GM18951 (cell line): ENCODE data around the gene ACER2.
"Not testable (repeated sequence)": the region's sequence is repeated elsewhere in the genome, so short reads cannot be mapped to it uniquely, and the experiment has no call there.

Source experiments
- POLR2A ChIP-seq: IDR thresholded peaks from 4 replicates; pipeline ENCODE4 v1.6.1; 2011; ENCODE audit warnings: mild to moderate bottlenecking; ENCODE audit not compliant: insufficient read length, insufficient read depth; ENCODE audit errors: extremely low read depth
- in situ Hi-C: fragments of 300-500 bp; cut with MboI; formaldehyde crosslinking; loops from one replicate; pipeline ENCODE4 v1.12.0; 2022; ENCODE audit warnings: low sequenced_read_pairs, mixed read lengths, inconsistent platforms; ENCODE audit not compliant: unreplicated experiment

Gene ACER2

GRCh38 chr9:19385786-19386501 is 22.9 kb upstream of the ACER2 start:
- TF ChIP-seq POLR2A: no peak

DNA sequence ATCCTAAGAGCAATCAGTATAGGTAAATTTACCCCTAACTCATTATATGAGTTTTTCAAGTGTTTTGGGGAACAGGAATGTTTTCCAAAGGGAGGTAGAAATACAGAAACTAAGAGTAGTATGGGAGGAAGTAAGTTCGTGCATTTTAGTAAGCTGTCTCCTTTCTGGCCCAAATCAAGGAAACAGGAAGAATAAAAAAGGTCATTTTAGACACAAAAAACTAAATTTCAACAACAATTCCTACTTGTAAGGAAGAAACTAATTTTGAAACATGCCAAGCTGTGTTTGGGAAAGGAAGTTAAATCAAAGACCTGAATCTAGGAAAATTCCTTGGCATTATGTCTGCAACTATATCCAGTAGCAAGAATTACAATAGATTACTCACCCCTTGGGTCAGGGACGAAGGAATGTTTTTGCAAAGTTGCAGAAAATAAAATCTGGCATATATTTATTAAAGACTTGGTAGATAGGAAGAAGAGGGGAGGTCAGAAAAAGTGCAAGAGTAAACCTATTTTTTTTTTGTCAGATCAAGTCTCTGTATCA is 22.2 kb upstream of the ACER2 start:
- in situ Hi-C loops: loop anchor here (10.0 kb wide), 1 partner anchor 58 kb away; no protein-coding TSS in a partner anchor
- no peak for TF ChIP-seq POLR2A

More at GRCh38 chr9:19385786-19386501, 22.9 kb upstream of the ACER2 start:
- in situ Hi-C loops: loop anchor here (10.0 kb wide), 1 partner anchor 59 kb away; no protein-coding TSS in a partner anchor

DNA sequence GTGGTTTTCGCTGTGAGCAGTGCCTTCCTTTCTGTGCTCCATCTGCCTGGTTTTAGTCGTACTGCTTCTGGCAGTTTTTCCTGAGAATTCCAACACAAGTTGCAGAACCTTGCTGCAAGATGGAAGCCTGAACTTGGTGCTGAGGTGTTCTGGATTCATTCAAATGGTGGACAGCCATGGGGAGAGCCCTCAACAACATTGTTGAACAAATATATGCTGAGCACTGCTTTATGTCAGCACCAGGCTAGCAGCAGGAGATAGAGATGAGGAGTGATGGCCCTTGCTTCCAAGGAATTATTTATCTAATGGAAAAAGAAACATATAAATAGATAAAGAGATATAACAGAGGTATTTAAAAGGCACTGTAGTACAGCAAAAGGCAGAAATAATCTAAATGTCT is 21.5 kb upstream of the ACER2 start:
- in situ Hi-C loops: loop anchor here (10.0 kb wide), 1 partner anchor 57 kb away; no protein-coding TSS in a partner anchor
- no peak for TF ChIP-seq POLR2A

- in situ Hi-C loops: loop anchor here (10.0 kb wide), 1 partner anchor 55 kb away; no protein-coding TSS in a partner anchor
These were observed 19.3 kb upstream of the ACER2 start for GRCh38 chr9:19389539-19389938.

DNA sequence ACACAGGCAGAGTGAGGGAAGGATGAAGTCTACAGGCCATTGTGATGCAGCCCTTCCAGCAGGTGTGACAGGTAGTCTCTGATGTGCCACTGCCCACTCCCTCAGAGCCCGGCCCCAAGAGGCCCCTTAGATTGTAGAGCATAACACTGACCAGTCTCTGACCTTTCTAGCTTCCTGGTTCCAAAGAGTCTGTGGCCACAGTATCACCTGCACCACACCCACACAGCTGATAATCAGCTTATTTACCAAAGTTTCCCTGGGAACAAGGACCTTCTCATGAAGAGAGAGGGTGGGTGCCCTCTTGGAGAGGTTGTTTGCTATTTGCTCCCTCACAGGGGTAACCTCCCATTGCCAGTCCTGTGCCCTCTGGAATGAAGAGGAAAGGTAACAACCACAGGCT is 11.0 kb upstream of the ACER2 start:
- in situ Hi-C loops: no loop called here
- no peak for TF ChIP-seq POLR2A

- in situ Hi-C loops: not testable (repeated sequence)
These were observed 5.6 kb upstream of the ACER2 start for GRCh38 chr9:19403231-19403630.

GRCh38 chr9:19404283-19405075 is 4.3 kb upstream of the ACER2 start:
- TF ChIP-seq POLR2A: no peak
- in situ Hi-C loops: no loop called here

DNA sequence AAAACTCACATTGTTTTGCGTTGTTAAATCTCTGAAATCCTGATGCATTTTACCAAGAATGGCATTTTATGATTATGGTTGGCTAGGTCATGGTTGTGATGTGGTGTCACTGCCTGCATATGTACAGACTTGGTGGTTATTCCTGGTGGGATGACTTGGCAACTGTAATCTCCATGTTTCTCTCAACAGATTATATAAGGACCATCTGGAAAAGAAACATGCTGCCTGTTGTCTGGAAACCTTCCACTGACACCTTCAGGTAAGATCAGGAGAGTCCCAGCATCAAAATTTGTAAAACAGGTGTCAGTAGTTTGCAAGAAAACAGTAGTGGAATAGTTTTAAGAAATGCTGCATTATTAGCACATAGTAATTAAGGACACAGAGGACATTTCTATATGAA is 3.0 kb upstream of the ACER2 start:
- no peak for TF ChIP-seq POLR2A
- in situ Hi-C loops: no loop called here

DNA sequence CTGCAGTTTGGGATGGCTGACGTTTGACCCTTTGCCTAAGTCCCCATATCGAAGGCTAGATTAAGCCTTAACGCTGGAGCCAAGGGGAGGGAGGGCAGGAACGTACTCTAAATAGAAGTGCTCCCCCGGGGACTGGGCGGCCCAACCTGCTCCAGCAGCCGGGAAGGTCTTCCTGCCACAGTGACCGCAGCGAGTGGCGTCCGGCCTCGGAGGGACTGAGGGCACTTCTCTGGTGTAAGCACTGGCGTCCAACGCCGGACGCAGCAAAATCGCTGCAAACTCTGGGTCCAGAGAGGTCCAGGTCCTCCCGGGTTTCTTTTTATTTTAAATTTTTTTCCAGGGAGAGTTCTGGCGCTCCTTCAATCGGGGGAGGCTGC is 505 bp upstream of the ACER2 start:
- in situ Hi-C loops: no loop called here
- no peak for TF ChIP-seq POLR2A

GRCh38 chr9:19409401-19410194 is 789 bp downstream of the ACER2 start:
- no peak for TF ChIP-seq POLR2A
- in situ Hi-C loops: no loop called here

DNA sequence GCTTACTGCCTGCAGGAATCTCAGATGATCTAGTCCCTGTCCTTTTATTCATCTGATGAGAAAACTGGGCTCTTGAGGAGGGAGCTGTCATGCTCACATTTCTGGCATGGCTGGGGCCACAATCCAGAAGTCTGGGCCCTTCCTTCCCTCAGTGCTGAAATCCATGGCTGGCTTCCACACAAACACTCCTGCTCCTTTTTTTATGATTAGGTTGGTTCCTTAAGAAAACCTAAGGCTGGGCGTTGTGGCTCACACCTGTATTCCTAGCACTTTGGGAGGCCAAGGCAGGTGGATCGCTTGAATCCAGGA is 1.3 kb downstream of the ACER2 start:
- in situ Hi-C loops: no loop called here
- TF ChIP-seq POLR2A: no peak

- no peak for TF ChIP-seq POLR2A
- in situ Hi-C loops: no loop called here
These were observed 1.8 kb downstream of the ACER2 start for GRCh38 chr9:19410594-19410993.

GRCh38 chr9:19411316-19411715 is 2.5 kb downstream of the ACER2 start:
- in situ Hi-C loops: no loop called here
- no peak for TF ChIP-seq POLR2A

GRCh38 chr9:19413456-19413855 is 4.6 kb downstream of the ACER2 start:
- in situ Hi-C loops: not testable (repeated sequence)

DNA sequence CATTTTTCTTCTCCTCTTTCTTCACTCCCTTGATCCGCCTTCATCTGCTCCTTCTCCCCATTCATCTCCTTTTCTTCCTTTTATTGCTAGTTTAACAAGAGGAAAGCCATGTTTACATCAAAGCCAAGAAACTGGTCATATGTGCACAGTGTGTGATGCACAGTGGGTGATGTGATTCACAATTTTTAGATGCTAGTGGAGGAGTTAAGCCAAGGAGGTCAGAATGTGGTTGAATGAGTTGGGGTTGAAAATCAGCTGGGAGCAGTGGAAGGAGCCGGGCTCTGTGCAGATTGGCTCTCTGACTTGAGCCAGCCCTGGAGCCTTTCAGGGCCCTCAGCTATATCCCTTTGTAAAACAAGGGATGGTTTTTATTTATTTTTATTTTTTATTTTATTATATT is 7.3 kb downstream of the ACER2 start:
- in situ Hi-C loops: no loop called here
- no peak for TF ChIP-seq POLR2A
